GM12865 (cell line): ENCODE measurements around the gene AK4.

Experiments used
- DNase-seq: peaks from one replicate; pipeline ENCODE4 v3.0.0; 2010; ENCODE audit warnings: low read depth
- H3K4me3 ChIP-seq: 2 replicates; pipeline ENCODE4 v1.5.1; 2011; ENCODE audit warnings: mild to moderate bottlenecking, low read depth, low read length, control low read depth
- CTCF ChIP-seq: IDR thresholded peaks from 2 replicates; pipeline ENCODE4 v1.5.1; 2011; ENCODE audit warnings: low read length, control low read depth, low read depth, inconsistent platforms; ENCODE audit not compliant: insufficient read depth; ENCODE audit errors: missing control alignments

AK4 gene

GRCh38 chr1:65254320-65255034 lies 106.5 kb downstream of the AK4 start:
- peak overlapping the region; percentile 83 for H3K4me3 ChIP-seq
- DNase-seq: peak; percentile 89
- TF ChIP-seq CTCF: no peak

DNA sequence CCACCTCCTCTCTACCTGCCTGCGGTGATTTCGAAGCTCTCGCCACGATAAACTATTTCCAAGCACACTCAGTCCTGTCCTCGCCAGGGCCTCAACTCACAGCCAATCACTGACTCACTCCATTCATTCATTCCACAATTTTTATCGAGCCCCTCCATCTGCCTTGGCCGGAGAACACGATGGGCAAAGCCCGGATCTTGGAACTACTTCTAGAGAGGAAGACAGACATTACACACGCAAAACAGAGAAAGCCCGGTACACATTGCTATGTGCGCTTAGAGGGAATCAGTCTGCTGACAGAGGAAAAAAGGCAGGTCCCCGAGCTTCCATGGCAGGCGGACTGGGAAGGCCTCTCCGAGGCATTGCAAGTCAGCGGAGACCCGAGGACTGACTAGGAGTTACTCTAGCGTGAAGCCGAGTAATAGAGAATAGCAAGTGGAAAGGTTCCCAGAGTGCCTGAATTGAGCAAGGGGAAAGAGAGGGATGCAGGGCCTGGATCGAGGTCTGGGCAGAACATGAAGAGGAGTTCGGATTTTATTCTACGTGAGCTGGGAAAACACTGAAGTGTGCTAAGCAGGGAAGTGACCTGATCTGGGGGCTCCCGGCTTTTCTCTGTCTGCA lies 107.1 kb downstream of the AK4 start:
- no peak for TF ChIP-seq CTCF
- DNase-seq: no peak
- peak overlapping the region; percentile 83 for H3K4me3 ChIP-seq

DNA sequence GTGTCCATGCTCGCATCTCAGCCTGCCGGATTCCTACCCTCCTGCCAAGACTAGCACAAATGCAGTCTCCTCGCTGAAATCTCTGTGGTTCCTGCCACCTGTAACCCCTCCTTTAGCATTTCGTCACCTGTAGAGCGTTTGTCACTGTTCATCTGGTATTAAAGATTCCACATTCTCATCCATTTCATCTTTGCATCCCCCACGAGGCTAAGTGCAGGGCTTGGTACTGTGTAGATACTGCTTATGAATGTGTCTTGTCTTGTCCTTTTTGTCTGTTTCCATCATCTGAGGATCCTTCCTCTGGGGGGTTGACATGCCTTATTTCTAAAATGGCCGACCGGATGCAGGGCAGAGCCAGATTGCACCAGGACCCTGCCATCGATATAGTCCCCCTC lies 107.7 kb downstream of the AK4 start:
- DNase-seq: no peak
- no peak for TF ChIP-seq CTCF
- H3K4me3 ChIP-seq: no peak overlapping the region

- no peak overlapping the region for H3K4me3 ChIP-seq
- no peak for TF ChIP-seq CTCF
- DNase-seq: no peak
Observed at GRCh38 chr1:65256860-65257708, 109.1 kb downstream of the AK4 start.

DNA sequence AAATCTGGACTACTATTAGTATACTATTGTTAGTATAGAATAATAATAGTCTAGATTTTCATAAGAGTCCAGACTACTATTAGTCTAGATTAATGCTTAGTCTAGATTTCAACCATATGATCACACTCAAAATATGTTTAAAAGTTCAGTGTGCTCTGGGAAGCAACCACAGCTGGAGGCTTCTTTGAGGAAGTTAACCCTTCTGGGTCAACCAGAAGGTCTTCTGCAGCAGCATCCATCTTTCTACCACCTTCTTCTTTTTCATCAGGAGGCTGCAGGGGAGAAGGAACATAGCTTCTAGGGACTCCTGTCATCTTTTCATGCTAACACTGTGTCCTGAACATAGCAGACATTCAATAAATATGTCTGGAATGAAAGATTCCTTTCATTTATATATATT lies 110.1 kb downstream of the AK4 start:
- TF ChIP-seq CTCF: no peak
- no peak overlapping the region for H3K4me3 ChIP-seq
- no peak for DNase-seq

DNA sequence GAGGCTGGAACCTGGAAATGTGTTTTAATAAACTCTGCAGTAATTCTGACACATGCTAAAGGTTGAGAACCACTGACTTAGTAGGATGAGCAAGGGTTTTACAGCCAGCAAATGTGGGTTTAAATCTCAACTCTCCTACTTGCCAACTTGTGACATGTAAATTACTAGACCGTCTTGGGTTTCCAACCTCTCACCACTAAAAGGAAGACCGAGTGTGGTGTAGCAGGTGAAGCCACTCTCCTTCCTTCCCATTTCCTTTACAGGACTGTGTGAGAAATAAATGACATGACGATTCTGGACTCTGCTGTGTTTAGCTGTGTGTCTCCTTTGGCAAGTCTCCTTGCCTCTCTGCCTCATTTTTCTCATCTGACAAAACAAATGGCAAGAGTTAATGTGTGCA lies 111.8 kb downstream of the AK4 start:
- TF ChIP-seq CTCF: no peak
- no peak for DNase-seq

More for the DNA sequence above, 111.8 kb downstream of the AK4 start:
- H3K4me3 ChIP-seq: no peak overlapping the region
